ENCODE data around the gene NUMA1.

DNA sequence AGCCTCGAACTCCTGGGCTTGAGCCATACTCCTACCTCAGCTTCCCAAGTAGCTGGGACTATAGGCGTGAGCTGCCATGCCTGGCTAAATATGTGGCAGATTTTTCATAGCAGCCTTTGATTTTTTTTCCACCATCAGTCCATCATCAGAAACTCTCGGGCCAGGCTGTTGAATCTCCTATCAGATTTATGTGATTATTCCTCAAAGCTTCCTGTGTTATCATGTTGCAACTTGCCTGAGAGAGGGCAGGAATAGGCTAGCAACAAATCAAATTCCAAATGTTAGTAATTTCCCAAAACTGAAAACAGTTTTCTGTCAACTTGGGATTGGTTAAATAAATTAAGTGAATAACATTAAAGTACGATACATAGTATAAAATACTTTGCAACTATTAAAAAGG lies 3.7 kb upstream of the NUMA1 start:
- TF ChIP-seq SP1 (IDR thresholded peaks at IDR 0.05) (no peak), SP1 (CRISPR knock-in tag; IDR thresholded peaks at IDR 0.05) (no peak), RNF2 (conservative IDR thresholded peaks at IDR 0.05; ENCODE audit: low read depth) (no peak), JUN (CRISPR knock-in tag; IDR thresholded peaks at IDR 0.05) (no peak), ZIK1 (CRISPR knock-in tag; IDR thresholded peaks at IDR 0.05; ENCODE audit: borderline replicate concordance, low read depth) (no peak), HHEX (CRISPR knock-in tag; IDR thresholded peaks at IDR 0.05) (no peak), NFIC (IDR thresholded peaks at IDR 0.05; ENCODE audit: low read length) (no peak), CREB1 (IDR thresholded peaks at IDR 0.05) (no peak), CREB1 (CRISPR knock-in tag; IDR thresholded peaks at IDR 0.05) (no peak), MXI1 (IDR thresholded peaks at IDR 0.05; ENCODE audit: borderline replicate concordance, low read depth, low read length) (no peak)
- TF ChIP-seq, protein P1, sequence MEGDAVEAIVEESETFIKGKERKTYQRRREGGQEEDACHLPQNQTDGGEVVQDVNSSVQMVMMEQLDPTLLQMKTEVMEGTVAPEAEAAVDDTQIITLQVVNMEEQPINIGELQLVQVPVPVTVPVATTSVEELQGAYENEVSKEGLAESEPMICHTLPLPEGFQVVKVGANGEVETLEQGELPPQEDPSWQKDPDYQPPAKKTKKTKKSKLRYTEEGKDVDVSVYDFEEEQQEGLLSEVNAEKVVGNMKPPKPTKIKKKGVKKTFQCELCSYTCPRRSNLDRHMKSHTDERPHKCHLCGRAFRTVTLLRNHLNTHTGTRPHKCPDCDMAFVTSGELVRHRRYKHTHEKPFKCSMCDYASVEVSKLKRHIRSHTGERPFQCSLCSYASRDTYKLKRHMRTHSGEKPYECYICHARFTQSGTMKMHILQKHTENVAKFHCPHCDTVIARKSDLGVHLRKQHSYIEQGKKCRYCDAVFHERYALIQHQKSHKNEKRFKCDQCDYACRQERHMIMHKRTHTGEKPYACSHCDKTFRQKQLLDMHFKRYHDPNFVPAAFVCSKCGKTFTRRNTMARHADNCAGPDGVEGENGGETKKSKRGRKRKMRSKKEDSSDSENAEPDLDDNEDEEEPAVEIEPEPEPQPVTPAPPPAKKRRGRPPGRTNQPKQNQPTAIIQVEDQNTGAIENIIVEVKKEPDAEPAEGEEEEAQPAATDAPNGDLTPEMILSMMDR (CRISPR knock-in tag; IDR thresholded peaks at IDR 0.05), result no peak
- TF ChIP-seq, protein P2, sequence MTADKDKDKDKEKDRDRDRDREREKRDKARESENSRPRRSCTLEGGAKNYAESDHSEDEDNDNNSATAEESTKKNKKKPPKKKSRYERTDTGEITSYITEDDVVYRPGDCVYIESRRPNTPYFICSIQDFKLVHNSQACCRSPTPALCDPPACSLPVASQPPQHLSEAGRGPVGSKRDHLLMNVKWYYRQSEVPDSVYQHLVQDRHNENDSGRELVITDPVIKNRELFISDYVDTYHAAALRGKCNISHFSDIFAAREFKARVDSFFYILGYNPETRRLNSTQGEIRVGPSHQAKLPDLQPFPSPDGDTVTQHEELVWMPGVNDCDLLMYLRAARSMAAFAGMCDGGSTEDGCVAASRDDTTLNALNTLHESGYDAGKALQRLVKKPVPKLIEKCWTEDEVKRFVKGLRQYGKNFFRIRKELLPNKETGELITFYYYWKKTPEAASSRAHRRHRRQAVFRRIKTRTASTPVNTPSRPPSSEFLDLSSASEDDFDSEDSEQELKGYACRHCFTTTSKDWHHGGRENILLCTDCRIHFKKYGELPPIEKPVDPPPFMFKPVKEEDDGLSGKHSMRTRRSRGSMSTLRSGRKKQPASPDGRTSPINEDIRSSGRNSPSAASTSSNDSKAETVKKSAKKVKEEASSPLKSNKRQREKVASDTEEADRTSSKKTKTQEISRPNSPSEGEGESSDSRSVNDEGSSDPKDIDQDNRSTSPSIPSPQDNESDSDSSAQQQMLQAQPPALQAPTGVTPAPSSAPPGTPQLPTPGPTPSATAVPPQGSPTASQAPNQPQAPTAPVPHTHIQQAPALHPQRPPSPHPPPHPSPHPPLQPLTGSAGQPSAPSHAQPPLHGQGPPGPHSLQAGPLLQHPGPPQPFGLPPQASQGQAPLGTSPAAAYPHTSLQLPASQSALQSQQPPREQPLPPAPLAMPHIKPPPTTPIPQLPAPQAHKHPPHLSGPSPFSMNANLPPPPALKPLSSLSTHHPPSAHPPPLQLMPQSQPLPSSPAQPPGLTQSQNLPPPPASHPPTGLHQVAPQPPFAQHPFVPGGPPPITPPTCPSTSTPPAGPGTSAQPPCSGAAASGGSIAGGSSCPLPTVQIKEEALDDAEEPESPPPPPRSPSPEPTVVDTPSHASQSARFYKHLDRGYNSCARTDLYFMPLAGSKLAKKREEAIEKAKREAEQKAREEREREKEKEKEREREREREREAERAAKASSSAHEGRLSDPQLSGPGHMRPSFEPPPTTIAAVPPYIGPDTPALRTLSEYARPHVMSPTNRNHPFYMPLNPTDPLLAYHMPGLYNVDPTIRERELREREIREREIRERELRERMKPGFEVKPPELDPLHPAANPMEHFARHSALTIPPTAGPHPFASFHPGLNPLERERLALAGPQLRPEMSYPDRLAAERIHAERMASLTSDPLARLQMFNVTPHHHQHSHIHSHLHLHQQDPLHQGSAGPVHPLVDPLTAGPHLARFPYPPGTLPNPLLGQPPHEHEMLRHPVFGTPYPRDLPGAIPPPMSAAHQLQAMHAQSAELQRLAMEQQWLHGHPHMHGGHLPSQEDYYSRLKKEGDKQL (CRISPR knock-in tag; IDR thresholded peaks at IDR 0.05; ENCODE audit: low read depth), result no peak
